SJCRH30 (cell line): ENCODE measurements around the gene CD300LD. TPM values are rescaled to one million over a fixed set of nuclear protein-coding genes. Genes with fewer than 3 reads are reported as not detected.
A peak's percentile ranks its signal among the peaks of the same experiment; 100 is the strongest.
"Not testable (repeated sequence)": the region's sequence is repeated elsewhere in the genome, so short reads cannot be mapped to it uniquely, and the experiment has no call there.

Source experiments
- DNase-seq, 2 experiments: peaks; one replicate each; pipeline ENCODE4 v3.0.0-alpha.2; 2015 to 2020
- H3K27ac ChIP-seq: fragments of 250-450 bp; sonication (Bioruptor Pico); 2 replicates; pipeline ENCODE4 v1.5.1; 2020; ENCODE audit warnings: mild to moderate bottlenecking, moderate library complexity
- H3K27me3 ChIP-seq: fragments of 250-450 bp; sonication (Bioruptor Pico); 2 replicates; pipeline ENCODE4 v1.5.1; 2020; ENCODE audit warnings: mild to moderate bottlenecking, moderate library complexity
- H3K36me3 ChIP-seq: fragments of 250-450 bp; sonication (Bioruptor Pico); 2 replicates; pipeline ENCODE4 v1.5.1; 2020; ENCODE audit warnings: mild to moderate bottlenecking, moderate library complexity
- H3K4me1 ChIP-seq: fragments of 250-450 bp; sonication (Bioruptor Pico); 2 replicates; pipeline ENCODE4 v1.5.1; 2020; ENCODE audit warnings: mild to moderate bottlenecking, moderate library complexity
- H3K4me3 ChIP-seq: fragments of 250-450 bp; sonication (Bioruptor Pico); 2 replicates; pipeline ENCODE4 v1.5.1; 2020; ENCODE audit warnings: mild to moderate bottlenecking, moderate library complexity
- H3K9me3 ChIP-seq: fragments of 250-450 bp; sonication (Bioruptor Pico); replicated peaks from 2 replicates; pipeline ENCODE4 v1.5.1; 2020; ENCODE audit warnings: mild to moderate bottlenecking, moderate library complexity
- total RNA-seq: library from RNA; depleted of rRNA; stranded (reverse); fragments of >200 nt; shearing (Covaris generic); gene quantifications from 2 replicates; pipeline ENCODE4 v1.2.3, GENCODE V29; 2014

Gene CD300LD
- total RNA-seq, 1 experiment from 2014 or later, result not detected

GRCh38 chr17:74569020-74570003 lies 22.8 kb downstream of the CD300LD start:
- peak; percentile 40 to 52 for DNase-seq
- no peaks in the 10 kb centered on the region; the same call in 1 of the 2 replicates for H3K9me3 ChIP-seq

GRCh38 chr17:74568106-74568873 lies 23.8 kb downstream of the CD300LD start:
- Histone ChIP-seq H3K27me3 (peaks cover 13% of the 10 kb centered on the region; the same call in 1 of the 2 replicates), H3K36me3 (no peaks in the 10 kb centered on the region), H3K4me3 (no peak overlapping the region), H3K9me3 (no peaks in the 10 kb centered on the region; the same call in 1 of the 2 replicates), H3K4me1 (peaks cover 2% of the 10 kb centered on the region; the same call in 1 of the 2 replicates), H3K27ac (no peak overlapping the region)
- no peak for DNase-seq

More at GRCh38 chr17:74569020-74570003, 22.8 kb downstream of the CD300LD start:
- H3K27me3 ChIP-seq, result peaks cover 15% of the 10 kb centered on the region
- H3K36me3 ChIP-seq, result no peaks in the 10 kb centered on the region
- H3K4me3 ChIP-seq, result no peak overlapping the region
- peaks cover 2% of the 10 kb centered on the region; the same call in 1 of the 2 replicates for H3K4me1 ChIP-seq
- no peak overlapping the region for H3K27ac ChIP-seq

- no peak within 1 kb of the TSS for H3K4me3 ChIP-seq
- H3K36me3 ChIP-seq, result no peaks in the 10 kb centered on the region
- H3K27ac ChIP-seq, result no peak within 1 kb of the TSS
- H3K4me1 ChIP-seq, result peaks cover 2% of the 10 kb centered on the region; the same call in 1 of the 2 replicates
- H3K27me3 ChIP-seq, result peaks cover 7% of the 10 kb centered on the region; the same call in 1 of the 2 replicates
- H3K9me3 ChIP-seq, result no peaks in the 10 kb centered on the region; the same call in 1 of the 2 replicates
- no peak for DNase-seq
These were observed 24.7 kb downstream of the CD300LD start, which contains the start of gene CD300H for GRCh38 chr17:74567397-74567796. TSS of gene CD300H (minus strand) at chr17:74567509.

DNA sequence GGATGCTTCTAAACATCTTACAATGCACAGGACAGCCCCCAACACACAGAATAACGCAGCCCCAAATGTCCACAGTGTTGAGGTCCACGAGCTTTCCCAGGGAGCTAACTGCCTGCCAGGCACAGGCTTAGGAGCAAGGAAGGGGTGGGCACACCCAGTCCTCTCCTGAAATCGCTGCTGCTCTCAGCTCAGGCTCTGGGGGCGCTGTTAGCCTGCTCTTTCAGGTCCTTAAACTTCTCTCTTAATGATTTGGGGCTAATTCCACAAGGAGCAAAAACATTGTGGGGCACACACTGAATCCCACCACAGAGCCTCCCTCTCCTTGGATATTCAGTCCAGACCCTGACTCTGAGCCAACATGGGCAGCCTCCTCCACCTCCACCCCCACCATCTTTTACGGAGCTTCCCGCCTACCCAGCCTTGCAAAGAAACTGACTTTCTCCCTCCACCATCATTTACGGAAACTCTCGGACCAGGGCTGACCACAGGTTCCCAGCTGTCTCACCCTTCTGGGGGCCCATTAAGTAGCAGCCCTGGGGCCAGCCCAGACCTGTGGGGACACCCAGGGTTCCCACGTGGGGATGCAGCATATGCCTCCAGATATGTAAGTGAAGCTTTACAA lies 25.8 kb downstream of the CD300LD start:
- H3K9me3 ChIP-seq, result no peaks in the 10 kb centered on the region
- H3K27ac ChIP-seq, result no peak overlapping the region
- no peak overlapping the region for H3K4me3 ChIP-seq
- DNase-seq, result peak; percentile 41 to 62
- H3K27me3 ChIP-seq, result peaks cover 3% of the 10 kb centered on the region; the same call in 1 of the 2 replicates
- H3K4me1 ChIP-seq, result peaks cover 2% of the 10 kb centered on the region; the same call in 1 of the 2 replicates
- H3K36me3 ChIP-seq, result no peaks in the 10 kb centered on the region

- peaks cover 3% of the 10 kb centered on the region; the same call in 1 of the 2 replicates for H3K27me3 ChIP-seq
- H3K4me3 ChIP-seq, result no peak overlapping the region
- DNase-seq, result no peak
- no peaks in the 10 kb centered on the region for H3K9me3 ChIP-seq
- peaks cover 2% of the 10 kb centered on the region; the same call in 1 of the 2 replicates for H3K4me1 ChIP-seq
- H3K36me3 ChIP-seq, result no peaks in the 10 kb centered on the region
- H3K27ac ChIP-seq, result no peak overlapping the region
These were observed 27.0 kb downstream of the CD300LD start for GRCh38 chr17:74565126-74565525.

GRCh38 chr17:74563358-74563757 lies 28.7 kb downstream of the CD300LD start:
- H3K27me3 ChIP-seq, result peaks cover 6% of the 10 kb centered on the region; the same call in 1 of the 2 replicates
- H3K4me3 ChIP-seq, result no peak overlapping the region
- no peaks in the 10 kb centered on the region for H3K36me3 ChIP-seq
- H3K27ac ChIP-seq, result no peak overlapping the region
- no peak for DNase-seq
- H3K4me1 ChIP-seq, result no peaks in the 10 kb centered on the region
- H3K9me3 ChIP-seq, result no peaks in the 10 kb centered on the region; the same call in none of the 2 replicates

DNA sequence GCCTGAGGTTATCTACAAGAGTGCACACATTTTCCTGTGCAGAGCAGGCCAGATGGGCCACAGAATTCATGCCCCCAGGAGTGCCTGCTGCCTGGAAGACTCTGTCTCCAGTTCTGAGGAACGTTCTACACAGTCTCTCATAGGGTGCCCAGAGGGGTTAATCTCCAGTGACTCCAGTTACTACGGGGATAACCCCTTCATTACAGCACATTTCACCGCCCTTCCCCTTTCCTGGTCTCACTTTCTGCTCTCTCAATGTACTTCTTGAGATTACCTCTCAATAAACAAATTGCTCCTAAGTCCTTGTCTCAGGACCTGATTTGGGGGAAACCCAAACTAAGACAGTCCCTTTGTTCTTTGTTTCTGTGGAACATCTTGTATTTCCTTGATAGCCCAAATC lies 30.5 kb downstream of the CD300LD start:
- 0 out of 2 replicates have a peak, but pooled peaks cover 3% of the 10 kb centered on the region for H3K27me3 ChIP-seq
- no peak overlapping the region for H3K4me3 ChIP-seq
- DNase-seq, result no peak
- H3K4me1 ChIP-seq, result no peaks in the 10 kb centered on the region
- no peaks in the 10 kb centered on the region for H3K36me3 ChIP-seq
- no peak overlapping the region for H3K27ac ChIP-seq
- H3K9me3 ChIP-seq, result no peaks in the 10 kb centered on the region; the same call in none of the 2 replicates

DNA sequence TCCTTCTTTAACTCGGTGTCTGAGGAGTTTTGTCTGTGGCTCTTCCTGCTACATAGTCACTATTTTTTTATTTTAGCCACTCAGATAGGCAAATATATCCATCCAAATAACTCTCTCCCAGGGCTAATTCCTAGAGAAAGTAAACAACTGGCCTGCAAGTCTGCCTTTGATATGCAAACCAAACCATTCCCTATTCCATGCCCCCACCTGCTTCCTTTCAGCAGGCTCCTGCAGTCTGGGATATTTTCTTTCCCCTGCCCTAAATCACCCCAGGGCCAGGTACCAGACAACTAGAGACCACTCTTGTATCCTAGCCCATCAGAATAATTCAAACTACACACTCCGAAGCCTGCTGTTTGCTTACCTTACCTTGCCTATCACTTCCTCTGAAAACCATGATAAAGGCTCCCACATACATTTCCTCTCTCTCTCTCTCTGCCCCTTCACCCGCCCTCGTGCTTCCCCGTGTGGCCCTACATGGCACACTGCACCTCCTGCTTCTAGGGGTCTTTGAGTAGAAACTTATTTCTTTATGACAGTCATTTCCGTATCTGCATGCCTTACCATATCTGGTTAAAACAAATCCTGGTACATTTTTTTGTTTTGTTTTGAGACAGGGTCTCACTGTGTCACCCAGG lies 33.1 kb downstream of the CD300LD start:
- H3K27me3 ChIP-seq, result peaks cover 10% of the 10 kb centered on the region
- H3K4me1 ChIP-seq, result no peaks in the 10 kb centered on the region
- H3K36me3 ChIP-seq, result no peaks in the 10 kb centered on the region
- H3K9me3 ChIP-seq, result no peaks in the 10 kb centered on the region; the same call in none of the 2 replicates
- DNase-seq, result no peak
- H3K27ac ChIP-seq, result no peak overlapping the region
- H3K4me3 ChIP-seq, result no peak overlapping the region

- not testable (repeated sequence) for DNase-seq, H3K36me3 ChIP-seq, H3K9me3 ChIP-seq, H3K4me3 ChIP-seq, H3K27ac ChIP-seq, H3K4me1 ChIP-seq
- peaks cover 14% of the 10 kb centered on the region for H3K27me3 ChIP-seq
These were observed 33.7 kb downstream of the CD300LD start for GRCh38 chr17:74558402-74558801.

GRCh38 chr17:74555427-74555940 lies 36.6 kb downstream of the CD300LD start:
- Histone ChIP-seq H3K27me3 (peaks cover 39% of the 10 kb centered on the region), H3K9me3 (no peaks in the 10 kb centered on the region; the same call in none of the 2 replicates), H3K4me1 (no peaks in the 10 kb centered on the region), H3K36me3 (no peaks in the 10 kb centered on the region), H3K27ac (no peak overlapping the region), H3K4me3 (no peak overlapping the region)
- DNase-seq, result no peak

- no peaks in the 10 kb centered on the region; the same call in none of the 2 replicates for H3K9me3 ChIP-seq
- no peak overlapping the region for H3K4me3 ChIP-seq
- no peaks in the 10 kb centered on the region for H3K36me3 ChIP-seq
- DNase-seq, result no peak
- peaks cover 44% of the 10 kb centered on the region for H3K27me3 ChIP-seq
- no peak overlapping the region for H3K27ac ChIP-seq
- no peaks in the 10 kb centered on the region for H3K4me1 ChIP-seq
These were observed 37.2 kb downstream of the CD300LD start for GRCh38 chr17:74554909-74555308.

- Histone ChIP-seq H3K27ac (no peak overlapping the region), H3K4me1 (no peaks in the 10 kb centered on the region), H3K9me3 (no peaks in the 10 kb centered on the region), H3K4me3 (no peak overlapping the region), H3K36me3 (no peaks in the 10 kb centered on the region), H3K27me3 (peaks cover 61% of the 10 kb centered on the region)
- no peak for DNase-seq
These were observed 40.0 kb downstream of the CD300LD start for GRCh38 chr17:74552037-74552436.

GRCh38 chr17:74550602-74551001 lies 41.5 kb downstream of the CD300LD start:
- DNase-seq, result no peak
- Histone ChIP-seq H3K36me3 (no peaks in the 10 kb centered on the region), H3K4me1 (no peaks in the 10 kb centered on the region), H3K9me3 (no peaks in the 10 kb centered on the region), H3K27ac (no peak overlapping the region), H3K4me3 (no peak overlapping the region), H3K27me3 (peaks cover 70% of the 10 kb centered on the region)
